Body of pancreas (tissue), 4 donors: ENCODE measurements around the gene ITGB2.

Experiments used
- POLR2A ChIP-seq, 3 donors: fragments of 450-650 bp; IDR thresholded peaks; one replicate each; pipeline ENCODE4 v1.6.1; 2016; ENCODE audit warnings: antibody characterized with exemption in 3 of 3, mild to moderate bottlenecking in 2 of 3
- TF ChIP-seq, protein P1 (sequence below), 7 experiments: fragments of 450-650 bp in 4 of 7; fragments of 200-600 bp in 3 of 7; sonication (generic) in 3 of 7; IDR thresholded peaks; one replicate each; pipeline ENCODE4 v1.5.1; 2016 to 2019; ENCODE audit warnings: antibody characterized with exemption in 7 of 7

DNA sequence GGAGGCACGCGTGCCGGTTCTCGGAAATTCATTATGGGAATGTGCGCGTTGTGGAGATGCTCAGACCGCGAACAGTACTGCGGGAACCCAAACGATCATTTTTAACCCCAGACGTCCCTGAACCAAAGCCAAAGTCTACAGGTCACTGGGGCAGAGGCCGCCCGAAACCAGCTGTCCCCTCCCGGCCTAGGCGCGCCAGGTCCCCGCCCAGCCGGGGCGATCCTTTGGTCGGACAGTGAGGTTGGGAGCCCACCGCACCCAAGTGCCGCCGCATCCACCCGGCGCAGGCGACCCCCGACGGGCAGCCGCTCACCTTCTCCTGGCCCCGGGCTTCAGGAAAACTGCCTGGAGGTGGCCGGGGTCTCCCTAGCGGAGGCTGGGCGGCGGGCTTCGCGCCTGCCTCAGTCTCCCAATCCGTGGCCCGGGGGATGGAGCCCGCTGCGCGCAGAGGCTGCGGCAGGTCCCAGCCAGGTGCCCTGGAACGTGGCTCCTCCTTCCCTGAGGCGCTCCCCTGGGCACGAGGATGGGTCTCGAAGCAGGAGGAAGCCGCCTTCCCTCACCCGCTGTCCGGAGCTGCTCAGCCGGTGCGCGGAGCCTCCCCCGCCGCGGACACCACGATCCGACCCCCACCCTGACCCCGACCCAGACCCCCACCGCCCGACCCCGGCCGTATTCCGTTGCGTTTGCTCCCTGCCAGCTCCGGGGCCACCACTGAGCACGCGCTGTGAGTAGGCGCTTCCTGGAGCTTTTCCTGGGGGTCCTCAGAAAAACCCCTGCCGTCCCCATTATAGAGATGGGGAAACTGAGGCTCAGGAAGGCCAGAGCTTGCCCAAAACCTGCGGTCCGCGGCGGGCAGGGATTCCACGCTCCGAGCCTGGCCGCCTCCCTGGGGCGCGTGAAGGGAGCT lies 11.1 kb upstream of the ITGB2 start:
- TF ChIP-seq POLR2A (IDR thresholded peaks at IDR 0.05), result no peak
- TF ChIP-seq, protein P1, sequence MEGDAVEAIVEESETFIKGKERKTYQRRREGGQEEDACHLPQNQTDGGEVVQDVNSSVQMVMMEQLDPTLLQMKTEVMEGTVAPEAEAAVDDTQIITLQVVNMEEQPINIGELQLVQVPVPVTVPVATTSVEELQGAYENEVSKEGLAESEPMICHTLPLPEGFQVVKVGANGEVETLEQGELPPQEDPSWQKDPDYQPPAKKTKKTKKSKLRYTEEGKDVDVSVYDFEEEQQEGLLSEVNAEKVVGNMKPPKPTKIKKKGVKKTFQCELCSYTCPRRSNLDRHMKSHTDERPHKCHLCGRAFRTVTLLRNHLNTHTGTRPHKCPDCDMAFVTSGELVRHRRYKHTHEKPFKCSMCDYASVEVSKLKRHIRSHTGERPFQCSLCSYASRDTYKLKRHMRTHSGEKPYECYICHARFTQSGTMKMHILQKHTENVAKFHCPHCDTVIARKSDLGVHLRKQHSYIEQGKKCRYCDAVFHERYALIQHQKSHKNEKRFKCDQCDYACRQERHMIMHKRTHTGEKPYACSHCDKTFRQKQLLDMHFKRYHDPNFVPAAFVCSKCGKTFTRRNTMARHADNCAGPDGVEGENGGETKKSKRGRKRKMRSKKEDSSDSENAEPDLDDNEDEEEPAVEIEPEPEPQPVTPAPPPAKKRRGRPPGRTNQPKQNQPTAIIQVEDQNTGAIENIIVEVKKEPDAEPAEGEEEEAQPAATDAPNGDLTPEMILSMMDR (IDR thresholded peaks at IDR 0.05), result no peak
